Measurements from ENCODE around the gene MOSPD3.

DNA sequence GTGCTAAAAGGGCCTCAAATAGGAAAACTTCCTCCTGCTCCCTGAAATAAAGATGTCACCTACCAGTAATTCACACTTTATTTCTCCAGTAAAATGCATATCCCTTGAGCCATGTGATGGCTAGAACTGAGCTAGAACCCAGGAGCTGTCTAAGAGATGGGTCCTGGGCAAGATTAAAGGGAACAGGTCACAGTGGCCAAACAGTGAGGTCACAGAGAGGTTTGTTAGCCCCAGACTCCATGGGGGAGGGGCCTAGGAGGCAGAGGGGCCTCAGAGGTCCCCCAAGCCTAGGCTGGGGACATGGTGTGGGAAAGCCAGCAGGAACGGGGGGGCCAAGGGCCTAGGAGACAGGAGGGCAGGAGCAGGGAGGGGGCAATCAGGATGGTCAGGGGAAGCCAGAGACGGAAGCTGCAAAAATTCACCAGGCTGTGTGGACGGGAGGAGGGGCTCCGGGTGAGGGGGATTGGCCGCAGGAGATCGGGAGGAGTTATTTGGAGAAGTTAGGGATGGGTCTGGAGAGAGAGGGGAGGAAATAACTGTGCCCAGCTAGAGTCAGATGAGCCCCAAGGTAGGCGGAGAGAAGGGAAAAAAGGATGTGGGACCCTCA is 22.9 kb upstream of the MOSPD3 start:
- TF ChIP-seq, protein P1, sequence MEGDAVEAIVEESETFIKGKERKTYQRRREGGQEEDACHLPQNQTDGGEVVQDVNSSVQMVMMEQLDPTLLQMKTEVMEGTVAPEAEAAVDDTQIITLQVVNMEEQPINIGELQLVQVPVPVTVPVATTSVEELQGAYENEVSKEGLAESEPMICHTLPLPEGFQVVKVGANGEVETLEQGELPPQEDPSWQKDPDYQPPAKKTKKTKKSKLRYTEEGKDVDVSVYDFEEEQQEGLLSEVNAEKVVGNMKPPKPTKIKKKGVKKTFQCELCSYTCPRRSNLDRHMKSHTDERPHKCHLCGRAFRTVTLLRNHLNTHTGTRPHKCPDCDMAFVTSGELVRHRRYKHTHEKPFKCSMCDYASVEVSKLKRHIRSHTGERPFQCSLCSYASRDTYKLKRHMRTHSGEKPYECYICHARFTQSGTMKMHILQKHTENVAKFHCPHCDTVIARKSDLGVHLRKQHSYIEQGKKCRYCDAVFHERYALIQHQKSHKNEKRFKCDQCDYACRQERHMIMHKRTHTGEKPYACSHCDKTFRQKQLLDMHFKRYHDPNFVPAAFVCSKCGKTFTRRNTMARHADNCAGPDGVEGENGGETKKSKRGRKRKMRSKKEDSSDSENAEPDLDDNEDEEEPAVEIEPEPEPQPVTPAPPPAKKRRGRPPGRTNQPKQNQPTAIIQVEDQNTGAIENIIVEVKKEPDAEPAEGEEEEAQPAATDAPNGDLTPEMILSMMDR (IDR thresholded peaks at IDR 0.05): no peak
- no peak for TF ChIP-seq POLR2A (IDR thresholded peaks at IDR 0.05; ENCODE audit: low read depth)
- no peak for TF ChIP-seq POLR2AphosphoS5 (IDR thresholded peaks at IDR 0.05)

Measured in esophagus muscularis mucosa (tissue), 3 donors.